IPS-15b (cell line): ENCODE results near the gene AGAP1.

Source experiments
- H3K27me3 ChIP-seq: one replicate; pipeline ENCODE4 v1.6.1; 2013; ENCODE audit warnings: low read length; ENCODE audit not compliant: control insufficient read depth, insufficient read depth
- H3K36me3 ChIP-seq: one replicate; pipeline ENCODE4 v1.6.1; 2013; ENCODE audit warnings: low read length; ENCODE audit not compliant: control insufficient read depth, insufficient read depth
- H3K4me1 ChIP-seq: one replicate; pipeline ENCODE4 v1.6.1; 2013; ENCODE audit warnings: mild to moderate bottlenecking, low read length; ENCODE audit not compliant: control insufficient read depth, insufficient read depth
- H3K4me3 ChIP-seq: one replicate; pipeline ENCODE4 v1.5.1; 2013; ENCODE audit warnings: low read depth, low read length
- H3K9ac ChIP-seq: one replicate; pipeline ENCODE4 v1.6.1; 2013; ENCODE audit warnings: low read depth, mild to moderate bottlenecking, low read length
- H3K9me3 ChIP-seq: one replicate; pipeline ENCODE4 v1.6.1; 2013; ENCODE audit warnings: mild to moderate bottlenecking, low read length; ENCODE audit not compliant: control insufficient read depth, insufficient read depth

AGAP1 gene

DNA sequence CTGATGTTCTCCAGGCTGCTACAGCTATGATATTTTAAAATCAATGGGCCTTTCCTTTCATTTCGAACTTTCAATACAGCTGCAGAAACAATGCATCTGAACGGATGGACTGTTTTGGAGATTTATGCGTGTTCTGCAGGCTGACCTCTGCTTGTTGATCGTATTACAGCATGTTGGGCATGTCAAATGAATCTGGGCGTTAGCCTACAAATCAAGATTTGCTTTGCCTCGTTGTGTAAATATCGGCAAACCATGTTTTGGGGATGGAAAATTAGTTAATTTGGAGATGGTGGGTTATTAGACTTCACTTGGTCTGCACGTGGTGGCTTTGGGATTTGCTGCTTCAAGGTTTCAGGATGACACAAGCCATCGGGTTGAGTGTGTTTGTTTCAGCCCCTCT is 129.3 kb downstream of the AGAP1 start:
- Histone ChIP-seq H3K4me1 (no peaks in the 10 kb centered on the region), H3K9me3 (no peaks in the 10 kb centered on the region), H3K27me3 (no peaks in the 10 kb centered on the region), H3K4me3 (no peak overlapping the region), H3K36me3 (no peaks in the 10 kb centered on the region), H3K9ac (no peak overlapping the region)

GRCh38 chr2:235623752-235624151 is 129.9 kb downstream of the AGAP1 start:
- no peaks in the 10 kb centered on the region for H3K9me3 ChIP-seq
- no peak overlapping the region for H3K4me3 ChIP-seq
- H3K9ac ChIP-seq, result no peak overlapping the region
- no peaks in the 10 kb centered on the region for H3K4me1 ChIP-seq
- no peaks in the 10 kb centered on the region for H3K27me3 ChIP-seq
- H3K36me3 ChIP-seq, result no peaks in the 10 kb centered on the region

GRCh38 chr2:235626658-235627057 is 132.8 kb downstream of the AGAP1 start:
- H3K4me3 ChIP-seq, result no peak overlapping the region
- H3K36me3 ChIP-seq, result no peaks in the 10 kb centered on the region
- no peak overlapping the region for H3K9ac ChIP-seq
- no peaks in the 10 kb centered on the region for H3K27me3 ChIP-seq
- no peaks in the 10 kb centered on the region for H3K4me1 ChIP-seq
- H3K9me3 ChIP-seq, result no peaks in the 10 kb centered on the region

GRCh38 chr2:235627682-235628081 is 133.8 kb downstream of the AGAP1 start:
- H3K27me3 ChIP-seq, result no peaks in the 10 kb centered on the region
- no peaks in the 10 kb centered on the region for H3K36me3 ChIP-seq
- H3K9ac ChIP-seq, result no peak overlapping the region

DNA sequence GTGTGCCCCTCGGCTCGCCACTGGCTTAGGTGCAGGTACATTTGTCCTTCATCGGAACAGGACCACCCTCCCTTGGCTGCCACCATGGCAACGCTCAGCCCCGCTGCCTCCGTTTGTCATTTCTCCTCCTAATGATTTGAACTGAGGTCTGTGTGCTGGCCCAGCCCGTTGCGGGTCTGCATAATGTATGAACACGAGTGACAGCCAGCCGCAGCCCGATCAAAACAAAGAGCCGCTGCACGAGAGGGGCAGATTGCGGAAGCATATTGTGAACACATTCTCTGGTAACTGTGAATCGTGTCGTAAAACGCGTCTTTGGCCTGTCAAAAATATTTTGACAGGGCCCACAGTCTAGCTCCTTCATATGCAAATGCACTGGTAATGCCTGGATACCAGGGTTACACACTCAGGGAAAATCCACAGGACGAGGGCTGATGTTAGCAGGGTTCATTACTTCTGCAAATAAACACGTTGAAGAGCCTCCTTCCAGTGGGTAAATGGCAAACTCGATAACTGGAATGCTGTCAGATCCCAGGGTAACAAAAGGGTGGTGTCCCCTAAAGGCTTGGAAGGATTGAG is 137.0 kb downstream of the AGAP1 start:
- H3K4me3 ChIP-seq, result no peak overlapping the region
- no peaks in the 10 kb centered on the region for H3K4me1 ChIP-seq
- H3K36me3 ChIP-seq, result no peaks in the 10 kb centered on the region
- no peak overlapping the region for H3K9ac ChIP-seq
- no peaks in the 10 kb centered on the region for H3K27me3 ChIP-seq
- H3K9me3 ChIP-seq, result no peaks in the 10 kb centered on the region

More at GRCh38 chr2:235627682-235628081, 133.8 kb downstream of the AGAP1 start:
- Histone ChIP-seq H3K9me3 (no peaks in the 10 kb centered on the region), H3K4me1 (no peaks in the 10 kb centered on the region), H3K4me3 (no peak overlapping the region)

DNA sequence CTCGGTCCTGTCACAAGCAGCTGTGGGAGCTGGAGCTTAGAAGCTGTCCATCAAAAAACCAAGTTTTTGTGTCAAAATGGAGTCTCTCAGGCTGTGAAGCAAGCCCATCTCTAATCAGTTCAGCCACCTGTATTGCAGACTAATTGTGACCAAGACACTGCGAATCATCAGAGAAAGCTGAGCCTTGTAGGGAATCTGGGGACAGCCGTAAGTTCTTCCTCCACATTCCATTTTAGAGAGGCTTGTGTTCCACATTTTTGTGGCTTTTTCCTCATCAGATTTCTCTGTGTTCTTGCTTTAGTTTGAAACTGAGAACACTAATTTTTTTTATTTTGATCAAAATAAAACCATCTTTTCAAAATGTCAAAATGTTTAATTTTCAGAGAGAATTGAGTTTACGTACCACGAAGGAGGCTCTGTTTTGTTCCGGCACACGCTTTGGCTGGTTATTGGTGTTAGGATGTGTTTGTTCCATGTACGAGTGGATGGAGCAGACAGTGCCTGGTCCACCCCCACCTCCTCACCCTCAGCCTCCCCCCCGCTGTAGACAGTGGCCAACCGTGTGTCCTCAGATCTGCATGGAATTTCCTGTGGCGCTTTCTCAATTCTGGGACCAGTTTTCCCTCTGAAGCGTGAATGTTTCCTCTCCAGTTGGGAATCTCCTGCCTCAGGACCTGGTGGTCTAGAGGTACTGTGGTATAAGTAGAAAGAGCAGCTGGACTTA is 140.8 kb downstream of the AGAP1 start:
- Histone ChIP-seq H3K36me3 (no peaks in the 10 kb centered on the region), H3K9ac (no peak overlapping the region), H3K4me3 (no peak overlapping the region), H3K27me3 (no peaks in the 10 kb centered on the region), H3K9me3 (no peaks in the 10 kb centered on the region), H3K4me1 (no peaks in the 10 kb centered on the region)

- Histone ChIP-seq H3K27me3 (no peaks in the 10 kb centered on the region), H3K4me3 (no peak overlapping the region), H3K36me3 (no peaks in the 10 kb centered on the region), H3K4me1 (peaks cover 17% of the 10 kb centered on the region), H3K9me3 (no peaks in the 10 kb centered on the region), H3K9ac (no peak overlapping the region)
Observed at GRCh38 chr2:235636546-235636945, 142.7 kb downstream of the AGAP1 start.

GRCh38 chr2:235637896-235638295 is 144.1 kb downstream of the AGAP1 start:
- H3K4me3 ChIP-seq, result no peak overlapping the region
- peaks cover 22% of the 10 kb centered on the region for H3K4me1 ChIP-seq
- H3K36me3 ChIP-seq, result no peaks in the 10 kb centered on the region
- H3K27me3 ChIP-seq, result no peaks in the 10 kb centered on the region
- no peaks in the 10 kb centered on the region for H3K9me3 ChIP-seq
- no peak overlapping the region for H3K9ac ChIP-seq

DNA sequence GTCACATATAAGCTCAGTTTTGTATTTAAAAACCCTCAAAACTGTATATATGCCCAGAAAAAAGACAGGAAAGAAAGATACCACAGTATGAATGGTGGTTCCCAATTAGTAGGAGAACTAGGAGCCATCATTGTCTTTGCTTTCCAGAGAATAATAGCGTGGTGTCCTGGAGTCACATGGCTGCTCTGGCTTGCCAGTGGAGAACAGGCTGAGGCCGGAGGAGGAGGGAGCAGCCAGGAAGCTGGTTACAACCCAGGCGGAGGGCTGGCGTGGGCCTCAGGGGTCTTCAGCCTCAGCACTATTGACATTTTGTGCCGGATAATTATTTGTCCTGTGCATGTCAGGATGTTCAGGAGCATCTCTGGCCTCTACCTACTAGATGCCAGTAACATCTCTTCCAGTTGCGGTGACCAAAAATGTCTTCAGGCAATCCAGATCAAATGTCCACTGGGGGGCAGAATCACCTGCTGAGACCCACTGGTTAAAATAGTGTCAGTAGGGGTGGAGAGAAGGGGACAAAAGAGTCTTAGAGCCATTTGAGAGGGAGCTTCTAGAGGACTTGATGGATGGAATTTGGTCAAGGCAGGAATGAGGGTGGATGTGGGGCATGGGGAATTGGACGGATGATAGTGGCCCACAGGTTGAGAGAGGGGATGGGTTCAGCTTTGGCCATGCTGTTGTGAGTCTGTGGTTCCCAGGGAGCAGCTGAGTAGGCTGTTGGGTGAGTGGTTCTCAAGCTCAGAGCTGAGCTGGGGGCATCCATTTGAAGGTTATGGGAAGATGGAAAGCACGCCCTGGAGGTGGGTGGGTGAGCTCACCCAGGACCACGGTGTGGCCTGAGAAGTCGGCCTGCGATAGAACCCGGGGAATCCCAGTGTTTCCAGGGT is 144.9 kb downstream of the AGAP1 start:
- no peak overlapping the region for H3K9ac ChIP-seq
- H3K27me3 ChIP-seq, result no peaks in the 10 kb centered on the region
- H3K4me3 ChIP-seq, result no peak overlapping the region
- H3K9me3 ChIP-seq, result no peaks in the 10 kb centered on the region
- no peaks in the 10 kb centered on the region for H3K36me3 ChIP-seq
- peaks cover 22% of the 10 kb centered on the region for H3K4me1 ChIP-seq

GRCh38 chr2:235639428-235639773 is 145.6 kb downstream of the AGAP1 start:
- H3K4me3 ChIP-seq, result no peak overlapping the region
- H3K27me3 ChIP-seq, result no peaks in the 10 kb centered on the region
- H3K36me3 ChIP-seq, result no peaks in the 10 kb centered on the region
- H3K9me3 ChIP-seq, result no peaks in the 10 kb centered on the region
- H3K9ac ChIP-seq, result no peak overlapping the region
- H3K4me1 ChIP-seq, result peaks cover 22% of the 10 kb centered on the region

GRCh38 chr2:235639885-235640284 is 146.0 kb downstream of the AGAP1 start:
- no peaks in the 10 kb centered on the region for H3K27me3 ChIP-seq
- H3K36me3 ChIP-seq, result no peaks in the 10 kb centered on the region
- no peak overlapping the region for H3K9ac ChIP-seq
- H3K9me3 ChIP-seq, result no peaks in the 10 kb centered on the region
- H3K4me1 ChIP-seq, result peaks cover 22% of the 10 kb centered on the region
- H3K4me3 ChIP-seq, result no peak overlapping the region

DNA sequence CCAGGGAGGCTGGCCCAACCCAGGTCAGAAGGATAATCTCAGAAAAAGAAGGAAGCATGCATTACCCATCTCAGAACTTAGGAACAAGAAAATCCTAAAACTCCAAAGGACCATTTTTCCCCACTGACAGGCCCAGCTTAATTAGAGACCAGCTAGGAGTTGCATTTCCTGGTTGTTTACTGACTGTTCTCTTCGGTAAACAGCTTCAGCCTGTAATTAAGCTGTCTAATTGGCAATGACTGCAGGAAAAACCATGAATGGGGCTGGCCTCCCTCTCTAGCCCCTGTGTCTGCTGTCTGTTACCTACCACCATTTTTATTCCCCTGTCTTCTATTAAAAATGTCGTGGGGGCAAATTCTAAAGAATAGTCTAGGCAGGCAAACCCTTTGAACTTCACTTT is 146.5 kb downstream of the AGAP1 start:
- H3K36me3 ChIP-seq, result no peaks in the 10 kb centered on the region
- peaks cover 22% of the 10 kb centered on the region for H3K4me1 ChIP-seq
- H3K9me3 ChIP-seq, result no peaks in the 10 kb centered on the region
- H3K9ac ChIP-seq, result no peak overlapping the region
- no peak overlapping the region for H3K4me3 ChIP-seq
- no peaks in the 10 kb centered on the region for H3K27me3 ChIP-seq
